HG03139 (cell line): ENCODE data around the gene BCAS4.

ENCODE experiments used
- ATAC-seq: cut with Tn5 transposase; IDR thresholded peaks from one replicate; pipeline ENCODE4 v1.9.1; 2021; ENCODE audit not compliant: unreplicated experiment

Gene BCAS4

GRCh38 chr20:50820515-50821256 lies 25.8 kb downstream of the BCAS4 start:
- no peak for ATAC-seq

GRCh38 chr20:50821257-50821921 lies 26.5 kb downstream of the BCAS4 start:
- ATAC-seq, result no peak

DNA sequence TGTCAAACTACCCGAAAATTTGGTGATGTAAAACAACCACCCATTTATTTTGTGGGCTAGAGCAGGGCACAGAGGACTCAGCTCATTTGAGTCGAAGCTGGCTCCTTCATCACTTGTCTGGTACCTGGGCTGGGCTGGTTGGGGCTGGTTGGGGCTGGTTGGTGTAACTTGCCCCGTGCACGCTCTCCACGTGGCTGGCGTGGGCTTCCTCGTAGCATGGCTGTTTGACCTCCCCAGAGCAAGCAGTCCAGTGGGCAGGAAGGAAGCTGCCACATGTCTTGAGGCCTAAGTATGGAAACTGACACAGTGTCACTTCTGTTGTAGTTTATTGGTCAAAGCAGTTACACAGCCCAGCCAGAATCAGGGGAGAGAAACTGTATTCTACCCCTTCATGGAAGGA lies 27.1 kb downstream of the BCAS4 start:
- ATAC-seq, result no peak

GRCh38 chr20:50823319-50823718 lies 28.5 kb downstream of the BCAS4 start:
- no peak for ATAC-seq

GRCh38 chr20:50824137-50824536 lies 29.3 kb downstream of the BCAS4 start:
- no peak for ATAC-seq

DNA sequence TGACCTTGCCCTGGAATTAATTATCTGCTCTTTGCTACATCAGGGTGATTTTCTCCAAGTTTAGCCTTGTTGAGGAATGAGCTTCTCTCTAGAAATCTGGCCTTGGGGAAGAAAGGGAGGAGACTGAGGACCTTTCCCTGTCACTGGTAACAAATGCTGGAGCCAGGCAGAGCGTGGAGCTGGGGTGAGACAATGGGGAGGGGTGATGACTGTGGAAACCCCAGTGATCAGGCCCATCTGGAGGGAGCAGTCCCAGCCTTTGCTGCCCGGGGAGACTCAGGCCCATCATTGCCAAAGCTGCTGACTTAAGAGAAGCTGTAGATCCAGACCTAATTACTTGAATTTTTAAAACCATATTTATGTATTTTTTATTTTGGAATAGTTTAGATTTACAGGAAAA lies 31.3 kb downstream of the BCAS4 start:
- ATAC-seq, result no peak

GRCh38 chr20:50828363-50829136 lies 33.7 kb downstream of the BCAS4 start:
- ATAC-seq, result no peak

- ATAC-seq, result no peak
Measured at GRCh38 chr20:50831622-50832021, 36.8 kb downstream of the BCAS4 start.

DNA sequence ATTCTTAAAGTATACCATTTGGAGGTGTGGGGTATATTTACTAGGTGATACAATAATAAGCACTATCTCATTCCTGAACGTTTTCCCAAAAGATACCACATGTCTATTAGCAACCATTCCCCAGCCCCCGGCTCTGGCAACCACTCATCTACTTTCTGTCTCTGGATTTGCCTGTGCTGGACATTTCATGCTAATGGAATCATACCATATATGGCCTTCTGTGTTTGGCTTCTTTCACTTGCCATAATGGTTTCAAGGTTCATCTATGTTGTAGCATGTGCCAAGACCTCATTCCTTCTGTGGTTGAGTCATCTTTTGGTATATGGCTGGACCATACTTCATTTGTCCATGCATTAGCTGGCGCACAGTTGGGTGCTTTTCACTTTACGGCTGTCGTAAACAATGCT lies 39.7 kb downstream of the BCAS4 start:
- no peak for ATAC-seq

DNA sequence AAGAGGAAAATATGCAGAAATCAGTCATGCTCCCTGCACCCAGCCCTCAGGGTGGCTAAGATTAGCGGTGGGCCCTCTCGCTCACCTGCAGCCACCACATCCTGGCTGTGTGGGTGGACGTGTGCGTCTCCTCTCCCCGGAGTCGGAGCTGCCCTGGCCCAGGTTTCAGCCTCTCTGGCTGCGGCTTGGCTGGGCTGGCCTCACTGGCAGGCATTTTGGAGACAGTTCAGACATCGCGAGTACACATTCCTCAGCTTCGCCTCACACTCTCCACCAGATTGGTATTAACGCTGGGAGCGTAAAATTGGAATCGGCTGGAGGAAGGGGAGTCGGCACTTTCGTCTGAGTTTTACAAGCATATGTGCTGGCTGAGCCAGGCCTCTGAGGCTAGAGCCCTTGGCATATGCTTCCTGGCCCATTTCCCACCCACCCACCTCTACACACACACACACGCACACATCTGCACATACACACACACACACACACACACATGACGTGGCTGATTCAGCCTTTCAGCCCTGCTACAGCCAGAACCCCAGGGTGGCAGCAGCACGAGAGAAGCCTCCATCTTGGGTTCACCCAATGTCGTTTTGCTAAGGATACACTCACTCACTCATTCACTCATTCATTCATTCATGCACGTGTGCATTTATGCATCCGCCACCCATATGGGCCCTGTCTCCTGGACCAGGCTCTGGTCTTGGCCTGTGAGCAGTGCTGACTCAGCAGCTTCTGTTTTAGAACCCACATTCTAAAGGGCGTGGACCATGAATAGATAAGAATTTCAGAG lies 42.9 kb downstream of the BCAS4 start:
- no peak for ATAC-seq

- no peak for ATAC-seq
Measured at GRCh38 chr20:50838322-50838625, 43.4 kb downstream of the BCAS4 start.

GRCh38 chr20:50838707-50839385 lies 44.0 kb downstream of the BCAS4 start:
- no peak for ATAC-seq

GRCh38 chr20:50842821-50843220 lies 48.0 kb downstream of the BCAS4 start:
- ATAC-seq, result no peak

DNA sequence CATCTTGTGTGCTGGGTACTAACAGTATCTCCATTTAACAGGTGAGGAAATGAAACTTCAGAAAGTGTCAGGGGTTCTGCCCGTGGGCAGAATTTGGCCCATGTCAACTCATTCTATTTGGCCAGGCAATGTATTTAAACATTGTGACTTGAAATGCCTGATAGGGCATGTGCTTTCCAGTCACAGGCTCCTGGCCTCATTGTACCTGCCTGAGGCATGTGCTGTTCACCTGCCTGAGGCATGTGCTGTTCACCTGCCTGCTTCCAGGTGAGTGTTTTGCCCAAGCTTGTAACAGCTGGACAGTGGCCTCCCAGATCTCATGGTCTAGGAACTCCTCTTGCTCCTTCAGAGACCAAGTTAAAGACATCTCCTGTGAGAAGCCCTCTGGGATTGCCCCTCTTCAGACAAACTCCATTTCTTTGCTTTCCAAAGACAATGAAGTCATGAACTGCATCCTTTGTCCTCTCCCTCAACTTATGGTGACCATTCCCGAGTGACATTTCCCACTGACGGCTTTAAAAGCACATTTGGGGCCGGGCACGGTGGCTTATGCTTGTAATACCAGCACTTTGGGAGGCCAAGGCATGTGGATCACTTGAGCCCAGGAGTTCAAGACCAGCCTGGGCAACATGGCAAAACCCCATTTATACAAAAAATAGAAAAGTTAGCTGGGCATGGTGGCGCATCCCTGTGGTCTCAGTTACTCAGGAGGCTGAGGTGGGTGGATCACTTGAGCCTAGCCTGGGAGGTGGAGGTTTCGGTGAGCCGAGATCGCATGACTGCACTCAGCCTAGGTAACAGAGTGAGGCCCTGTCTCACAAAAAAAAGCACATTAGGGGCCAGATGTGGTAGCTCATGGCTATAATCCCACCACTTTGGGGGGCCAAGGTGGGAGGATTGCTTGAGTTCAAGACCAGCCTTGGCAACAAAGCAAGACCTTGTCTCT lies 48.7 kb downstream of the BCAS4 start:
- no peak for ATAC-seq

DNA sequence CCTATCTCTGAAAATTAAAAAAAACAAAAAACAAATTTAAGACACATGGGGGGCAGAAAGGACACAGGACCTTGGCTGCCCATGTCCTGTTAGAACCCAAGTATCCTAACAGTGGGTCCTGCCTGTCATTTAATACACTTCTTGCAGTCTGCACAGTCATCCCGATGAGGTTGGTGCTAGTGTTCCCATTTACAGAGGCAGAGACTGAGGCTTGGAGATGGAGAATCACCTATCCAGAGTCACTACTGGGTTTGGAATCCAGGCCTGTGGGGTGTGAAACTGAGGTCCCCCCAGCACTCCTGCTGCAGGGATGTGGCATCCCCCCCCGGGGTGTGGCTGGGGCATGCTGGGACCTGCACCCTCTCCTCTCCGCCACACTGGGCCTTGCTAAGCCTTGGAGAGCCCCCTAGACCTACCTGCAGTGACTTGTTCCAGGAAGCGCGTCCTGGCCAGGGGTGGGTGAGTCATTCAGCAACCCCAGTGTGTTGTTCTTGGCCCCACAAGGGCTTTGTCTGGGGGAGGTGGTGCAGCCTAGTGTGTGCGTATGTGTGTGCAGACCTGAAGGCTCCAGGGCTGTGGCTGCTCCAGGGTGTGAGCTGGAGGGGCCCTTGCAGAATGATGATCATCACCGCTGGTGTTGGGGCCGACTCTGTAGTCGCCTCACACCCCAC lies 49.7 kb downstream of the BCAS4 start:
- ATAC-seq, result peak; percentile 73

- no peak for ATAC-seq
Measured at GRCh38 chr20:50845566-50846215, 50.8 kb downstream of the BCAS4 start.

DNA sequence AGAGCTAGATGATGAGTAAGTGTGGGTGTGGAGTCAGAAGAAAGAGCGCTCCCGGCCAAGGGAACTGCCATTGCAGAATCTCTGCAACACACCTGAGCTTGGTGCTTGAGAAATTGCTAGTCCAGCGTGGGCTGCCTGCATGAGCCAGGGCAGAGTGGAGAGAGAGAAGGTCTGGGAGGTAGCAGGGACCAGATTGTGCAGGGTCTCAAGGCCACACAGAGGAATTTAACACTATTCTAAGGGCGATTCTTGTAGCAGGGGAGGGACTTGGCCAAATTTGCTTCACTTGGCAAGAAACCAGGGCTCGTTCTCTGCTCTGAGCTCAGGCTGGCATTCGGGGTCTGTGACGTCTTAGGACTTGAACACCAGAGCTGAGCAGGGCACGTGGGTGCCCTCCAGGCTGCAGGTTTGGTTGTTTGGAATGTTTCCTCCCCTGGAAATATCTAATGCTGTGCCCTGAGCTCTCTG lies 53.5 kb downstream of the BCAS4 start:
- no peak for ATAC-seq

GRCh38 chr20:50848846-50849673 lies 54.2 kb downstream of the BCAS4 start:
- ATAC-seq, result no peak
